Measurements from ENCODE around the gene CACNA1D. TPM values are rescaled to one million over a fixed set of nuclear protein-coding genes. Genes with fewer than 3 reads are reported as not detected.

The CACNA1D gene
- total RNA-seq, 4 donors from 2014 or later = 74.6 to 194 (median 105) TPM

DNA sequence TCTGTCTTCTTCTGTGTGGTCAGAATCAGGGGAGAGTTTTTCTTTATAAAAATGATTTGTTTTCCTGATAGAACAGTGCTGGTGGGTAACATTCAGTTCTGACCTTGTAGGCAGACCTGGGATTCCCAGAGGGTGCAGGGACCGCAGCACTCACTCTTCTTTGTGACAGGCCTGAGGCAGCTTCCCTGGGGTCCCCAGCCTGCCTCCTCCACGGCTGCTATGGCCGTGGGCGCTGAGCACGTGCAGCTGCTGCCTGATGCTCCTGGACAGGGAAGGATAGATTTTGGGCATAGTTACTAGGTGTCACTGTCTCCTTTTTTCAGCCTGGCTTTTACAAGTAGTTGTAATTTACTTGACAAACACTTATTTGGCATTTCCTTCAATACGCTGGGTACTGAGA lies 39.1 kb downstream of the CACNA1D start:
- DNase-seq = no peak
- Histone ChIP-seq H3K4me1 (no peaks in the 10 kb centered on the region), H3K36me3 (no peaks in the 10 kb centered on the region), H3K9me3 (no peaks in the 10 kb centered on the region), H3K27ac (no peak overlapping the region), H3K27me3 (no peaks in the 10 kb centered on the region), H3K4me3 (no peak overlapping the region)
- TF ChIP-seq CTCF (IDR thresholded peaks at IDR 0.05) = no peak
- no peak for TF ChIP-seq POLR2A (IDR thresholded peaks at IDR 0.05)

DNA sequence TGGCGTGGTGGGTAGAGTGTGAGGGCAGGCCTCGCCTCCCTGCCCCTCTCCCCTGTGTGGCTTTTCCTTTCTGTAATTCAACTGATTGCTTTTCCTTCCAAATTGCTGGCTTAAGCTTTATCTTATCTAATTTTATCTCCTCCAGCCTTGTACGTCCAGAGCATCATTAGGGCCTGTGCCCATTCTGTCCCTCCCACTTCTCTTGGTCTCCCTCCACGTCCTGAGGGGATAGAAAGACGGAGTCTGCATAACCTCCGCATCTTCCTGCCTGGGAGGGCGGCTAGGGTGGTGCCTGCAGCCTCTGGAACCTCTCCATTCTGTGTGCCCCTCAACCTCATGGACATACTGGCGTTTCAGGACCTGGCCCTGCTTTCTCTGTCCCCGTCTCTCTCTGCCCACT lies 39.8 kb downstream of the CACNA1D start:
- H3K4me3 ChIP-seq = no peak overlapping the region
- H3K36me3 ChIP-seq = no peaks in the 10 kb centered on the region
- H3K27ac ChIP-seq = no peak overlapping the region

DNA sequence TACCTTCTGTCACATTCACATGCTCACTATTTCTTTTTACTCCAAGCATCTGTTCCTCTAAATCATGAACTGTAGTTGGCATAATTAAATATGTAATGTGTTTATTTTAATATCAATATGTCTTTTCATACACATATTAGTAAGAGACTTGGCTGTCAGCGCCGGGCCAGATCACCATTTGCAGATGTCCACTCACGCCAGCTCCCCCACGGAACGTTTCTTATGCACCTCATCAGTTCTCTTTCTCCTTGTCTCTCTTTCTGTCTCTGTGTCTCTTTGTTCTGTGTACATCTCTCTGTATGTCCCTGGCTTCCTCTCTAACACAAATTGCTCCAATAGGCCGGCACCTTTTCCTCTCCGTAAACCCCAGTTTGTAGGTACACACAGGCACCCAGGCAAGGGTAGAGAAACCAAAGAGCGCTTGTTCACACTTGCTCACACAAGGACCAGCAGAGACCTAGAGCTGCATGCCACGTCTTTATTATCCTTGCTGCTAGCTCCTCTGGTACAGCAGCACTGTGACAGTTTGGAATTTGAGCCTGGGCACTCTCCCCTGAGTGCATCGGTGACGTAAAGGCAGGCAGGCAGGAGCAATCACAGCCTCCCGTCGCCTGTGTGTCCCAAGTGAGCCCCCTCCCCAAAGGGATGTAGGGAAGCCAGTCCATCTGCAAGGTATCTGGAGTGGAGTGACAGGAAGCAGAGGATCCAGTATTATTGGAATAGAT lies 40.4 kb downstream of the CACNA1D start:
- H3K27ac ChIP-seq = no peak overlapping the region
- H3K4me1 ChIP-seq = no peaks in the 10 kb centered on the region
- H3K4me3 ChIP-seq = no peak overlapping the region
- TF ChIP-seq CTCF (IDR thresholded peaks at IDR 0.05) = no peak
- no peak for TF ChIP-seq POLR2A (IDR thresholded peaks at IDR 0.05)
- DNase-seq = no peak
- no peaks in the 10 kb centered on the region for H3K9me3 ChIP-seq
- H3K36me3 ChIP-seq = no peaks in the 10 kb centered on the region
- H3K27me3 ChIP-seq = no peaks in the 10 kb centered on the region

More for the DNA sequence above, 39.8 kb downstream of the CACNA1D start:
- TF ChIP-seq CTCF (IDR thresholded peaks at IDR 0.05) (no peak), POLR2A (IDR thresholded peaks at IDR 0.05) (no peak)
- no peak for DNase-seq
- Histone ChIP-seq H3K4me1 (no peaks in the 10 kb centered on the region), H3K27me3 (no peaks in the 10 kb centered on the region), H3K9me3 (no peaks in the 10 kb centered on the region)

GRCh38 chr3:53536282-53536681 lies 41.9 kb downstream of the CACNA1D start:
- Histone ChIP-seq H3K36me3 (no peaks in the 10 kb centered on the region), H3K27me3 (no peaks in the 10 kb centered on the region), H3K9me3 (no peaks in the 10 kb centered on the region), H3K4me3 (no peak overlapping the region), H3K27ac (no peak overlapping the region), H3K4me1 (no peaks in the 10 kb centered on the region)
- no peak for DNase-seq
- no peak for TF ChIP-seq POLR2A (IDR thresholded peaks at IDR 0.05)
- TF ChIP-seq CTCF (IDR thresholded peaks at IDR 0.05) = no peak

DNA sequence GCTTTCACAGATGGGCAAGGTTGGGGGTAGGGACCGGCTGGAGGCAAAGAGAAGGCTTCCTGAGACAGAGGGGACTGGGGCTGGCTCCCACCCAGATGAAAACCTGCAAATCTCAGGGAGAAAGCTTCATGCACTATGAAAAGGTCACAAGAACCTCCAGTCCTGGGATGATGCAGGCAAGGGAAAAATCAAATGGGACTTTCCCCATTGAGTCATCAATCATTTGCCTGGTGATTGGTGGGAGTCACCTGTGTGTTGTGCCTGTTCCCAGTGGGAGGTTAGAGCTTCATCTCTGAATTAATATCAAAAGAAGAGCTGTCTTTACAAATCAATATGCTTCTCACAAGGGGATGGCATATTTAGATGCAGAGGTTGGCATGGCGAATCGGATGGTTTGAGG lies 49.9 kb downstream of the CACNA1D start:
- Histone ChIP-seq H3K27ac (no peak overlapping the region), H3K4me3 (no peak overlapping the region), H3K9me3 (no peaks in the 10 kb centered on the region), H3K4me1 (no peaks in the 10 kb centered on the region), H3K27me3 (no peaks in the 10 kb centered on the region), H3K36me3 (no peaks in the 10 kb centered on the region)
- TF ChIP-seq POLR2A (IDR thresholded peaks at IDR 0.05) = no peak
- no peak for TF ChIP-seq CTCF (IDR thresholded peaks at IDR 0.05)
- DNase-seq = no peak
